ENCODE measurements around the gene TRIM5. TPM values are rescaled to one million over a fixed set of nuclear protein-coding genes. Genes with fewer than 3 reads are reported as not detected.

Gene TRIM5
- total and polyA plus RNA-seq, 10 of the 15 experiments (the other 5 are each of a cell fraction or from before 2014, with no cell fraction given) = 20.0 to 59.7 (median 31.8) TPM

DNA sequence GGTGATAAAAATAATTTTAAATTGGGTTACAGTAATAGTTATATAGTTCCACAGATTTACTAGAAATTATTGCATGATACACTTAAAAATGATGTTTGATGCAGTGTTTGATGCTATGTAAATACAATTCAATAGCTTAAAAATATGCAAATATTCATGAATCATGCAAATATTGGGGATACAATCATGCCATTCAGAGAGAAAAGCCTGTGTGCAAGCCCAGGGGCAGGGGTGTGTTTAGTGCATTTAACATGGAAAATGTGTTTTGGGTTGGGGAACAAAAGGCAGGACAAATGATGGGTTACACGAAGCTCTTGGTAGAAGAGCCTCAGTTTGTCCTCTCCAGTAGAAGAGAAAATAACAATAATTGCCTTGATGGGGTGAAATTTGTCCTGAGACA, 10.7 kb upstream of the TRIM5 start:
- WGBS (ENCODE audit: insufficient coverage, insufficient replicate concordance, low lambda C conversion rate, missing lambda C conversion rate) = 100% methylated on average over 1 of the region's 1 CpG
- POLR2A ChIA-PET = interaction anchor here (0.9 to 1.8 kb wide), 2 partner anchors 11 to 71 kb away, joined by 5 to 6 read pairs; partner anchors contain the start of genes TRIM34 and TRIM5
- in situ Hi-C loops (cut with MboI) = loop anchor here (25.0 kb wide), 2 partner anchors 1817 to 1833 kb away; partner anchors contain the start of genes PPFIBP2 and STIM1
- Histone ChIP-seq H3K4me3 (no peak overlapping the region), H3K79me2 (ENCODE audit: control insufficient read depth, insufficient read depth, low read length) (peaks cover 75% of the 10 kb centered on the region), H4K20me1 (ENCODE audit: control insufficient read depth, insufficient read depth) (peaks cover 5% of the 10 kb centered on the region; the same call in 1 of the 2 replicates), H2AFZ (ENCODE audit: control insufficient read depth, low read depth, low read length) (no peak overlapping the region), H3K4me2 (ENCODE audit: control insufficient read depth, insufficient read depth) (no peak overlapping the region), H3K4me1 (ENCODE audit: control insufficient read depth, insufficient read depth, low read length) (no peaks in the 10 kb centered on the region; the same call in 1 of the 2 replicates), H3K27ac (ENCODE audit: control insufficient read depth, insufficient read depth) (no peak overlapping the region), H3K9ac (ENCODE audit: control insufficient read depth, insufficient read depth, low read length) (no peak overlapping the region), H3K36me3 (ENCODE audit: control insufficient read depth in 2 of 2, insufficient read depth in 2 of 2, low read length in 1 of 2) (peaks cover 6 to 39% of the 10 kb centered on the region in 2 experiments), H3K9me3 (replicated peaks; ENCODE audit: control insufficient read depth, insufficient read depth, low read length) (no peaks in the 10 kb centered on the region; the same call in 2 of the 3 replicates), H3K27me3 (replicated peaks in 1 of 2; ENCODE audit: control insufficient read depth in 2 of 2, insufficient read depth in 2 of 2, low read length in 1 of 2) (no peaks in the 10 kb centered on the region)
- BruUV-seq (replicated peaks) = no TSS peak
- RAD21 ChIA-PET (ENCODE audit: unreplicated experiment) = interaction anchor here (2.8 kb wide), 1 partner anchor 10 kb away, joined by 10 read pairs; the partner anchor contains the start of gene TRIM5
- intact Hi-C loops (cut with micrococcal nuclease; ENCODE audit: unreplicated experiment) = loop anchor here (10.0 kb wide), 1 partner anchor 1049 kb away; no protein-coding TSS in a partner anchor
- SMC1A ChIA-PET (ENCODE audit: uncharacterized antibody, unreplicated experiment) = no interaction called here
- DNase-seq (ENCODE audit: low read depth, low spot score) = no peak
- no peak for ATAC-seq
- CTCF ChIA-PET = interaction anchor here (1.0 to 1.1 kb wide), 2 partner anchors 11 to 16 kb away, joined by 5 to 6 read pairs; partner anchors contain the start of gene TRIM5
- TF ChIP-seq POLR2AphosphoS5 (IDR thresholded peaks at IDR 0.05; ENCODE audit: low read length) (peak; percentile 8; the same call in 1 of the 2 replicates), ZZZ3 (IDR thresholded peaks at IDR 0.05; ENCODE audit: control insufficient read depth, insufficient read length, low read depth) (no peak)
- no peak for FAIRE-seq

DNA sequence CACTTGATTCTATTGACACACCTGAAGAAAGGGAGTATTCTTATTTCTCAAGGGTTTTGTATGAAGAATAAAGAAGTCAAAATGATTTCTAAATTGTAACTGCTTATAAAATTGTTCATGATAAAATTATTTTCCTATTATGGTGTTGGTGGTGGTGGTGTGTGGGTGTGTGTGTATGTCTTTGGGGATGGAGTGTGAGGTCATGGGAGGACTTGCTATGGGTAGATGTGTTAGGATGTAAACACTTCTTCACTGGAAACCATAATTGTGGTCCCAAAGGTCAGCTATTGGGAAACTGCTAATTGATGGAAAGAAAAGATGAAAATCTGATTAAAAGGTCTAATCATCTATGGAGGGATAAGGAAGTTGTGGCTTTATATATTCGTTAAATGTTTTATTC, 9.8 kb upstream of the TRIM5 start:
- H3K36me3 ChIP-seq (ENCODE audit: control insufficient read depth in 2 of 2, insufficient read depth in 2 of 2, low read length in 1 of 2) = peaks cover 6 to 32% of the 10 kb centered on the region in 2 experiments
- intact Hi-C loops (cut with micrococcal nuclease; ENCODE audit: unreplicated experiment) (loop anchor here (10.0 kb wide), 1 partner anchor 1050 kb away; no protein-coding TSS in a partner anchor), in situ Hi-C loops (cut with MboI) (loop anchor here (25.0 kb wide), 2 partner anchors 1818 to 1832 kb away; partner anchors contain the start of genes PPFIBP2 and STIM1)
- WGBS (ENCODE audit: insufficient coverage, insufficient replicate concordance, low lambda C conversion rate, missing lambda C conversion rate) = 92% methylated on average over 1 of the region's 1 CpG
- H4K20me1 ChIP-seq (ENCODE audit: control insufficient read depth, insufficient read depth) = peaks cover 5% of the 10 kb centered on the region; the same call in 1 of the 2 replicates
- peak overlapping the region; percentile 72; the same call in 1 of the 2 replicates for H3K4me2 ChIP-seq (ENCODE audit: control insufficient read depth, insufficient read depth)
- FAIRE-seq = no peak
- H3K9ac ChIP-seq (ENCODE audit: control insufficient read depth, insufficient read depth, low read length) = no peak overlapping the region
- no peak for ATAC-seq
- peak overlapping the region; percentile 28 for H3K4me3 ChIP-seq
- H3K27ac ChIP-seq (ENCODE audit: control insufficient read depth, insufficient read depth) = no peak overlapping the region
- ChIA-PET POLR2A (interaction anchor here (0.9 to 1.8 kb wide), 2 partner anchors 10 to 70 kb away, joined by 5 to 6 read pairs; partner anchors contain the start of genes TRIM34 and TRIM5), CTCF (interaction anchor here (1.0 to 2.2 kb wide), 2 partner anchors 10 kb away, joined by 6 to 8 read pairs; partner anchors contain the start of gene TRIM5), RAD21 (ENCODE audit: unreplicated experiment) (interaction anchor here (0.7 to 2.8 kb wide), 3 partner anchors 9 to 115 kb away, joined by 3 to 10 read pairs (median 3); partner anchors contain the start of gene TRIM5), SMC1A (ENCODE audit: uncharacterized antibody, unreplicated experiment) (interaction anchor here (0.6 to 0.8 kb wide), 4 partner anchors 9 to 181 kb away, joined by 3 to 4 read pairs (median 3); no protein-coding TSS in a partner anchor)
- no peak for DNase-seq (ENCODE audit: low read depth, low spot score)
- H2AFZ ChIP-seq (ENCODE audit: control insufficient read depth, low read depth, low read length) = no peak overlapping the region
- H3K9me3 ChIP-seq (replicated peaks; ENCODE audit: control insufficient read depth, insufficient read depth, low read length) = no peaks in the 10 kb centered on the region; the same call in 2 of the 3 replicates
- no peaks in the 10 kb centered on the region for H3K27me3 ChIP-seq (replicated peaks in 1 of 2; ENCODE audit: control insufficient read depth in 2 of 2, insufficient read depth in 2 of 2, low read length in 1 of 2)
- BruUV-seq (replicated peaks) = no TSS peak
- H3K4me1 ChIP-seq (ENCODE audit: control insufficient read depth, insufficient read depth, low read length) = no peaks in the 10 kb centered on the region; the same call in 1 of the 2 replicates
- peaks cover 79% of the 10 kb centered on the region for H3K79me2 ChIP-seq (ENCODE audit: control insufficient read depth, insufficient read depth, low read length)
- TF ChIP-seq CHD2 (IDR thresholded peaks at IDR 0.05; ENCODE audit: borderline replicate concordance, low read depth, low read length) (no peak), CHD1 (IDR thresholded peaks at IDR 0.05; ENCODE audit: low read depth, low read length) (no peak), CEBPB (IDR thresholded peaks at IDR 0.05; ENCODE audit: borderline replicate concordance in 1 of 2, low read depth in 2 of 2, low read length in 2 of 2) (no peak), ZNF217 (IDR thresholded peaks at IDR 0.05) (no peak), CBX3 (IDR thresholded peaks at IDR 0.05; ENCODE audit: borderline replicate concordance, low read depth) (no peak), NR2C1 (IDR thresholded peaks at IDR 0.05) (no peak), STAT1 (conservative IDR thresholded peaks at IDR 0.05) (no peak), YBX1 (IDR thresholded peaks at IDR 0.05) (no peak), DPF2 (IDR thresholded peaks at IDR 0.05) (no peak), PAX8 (IDR thresholded peaks at IDR 0.05) (no peak)
- TF ChIP-seq, protein P1, sequence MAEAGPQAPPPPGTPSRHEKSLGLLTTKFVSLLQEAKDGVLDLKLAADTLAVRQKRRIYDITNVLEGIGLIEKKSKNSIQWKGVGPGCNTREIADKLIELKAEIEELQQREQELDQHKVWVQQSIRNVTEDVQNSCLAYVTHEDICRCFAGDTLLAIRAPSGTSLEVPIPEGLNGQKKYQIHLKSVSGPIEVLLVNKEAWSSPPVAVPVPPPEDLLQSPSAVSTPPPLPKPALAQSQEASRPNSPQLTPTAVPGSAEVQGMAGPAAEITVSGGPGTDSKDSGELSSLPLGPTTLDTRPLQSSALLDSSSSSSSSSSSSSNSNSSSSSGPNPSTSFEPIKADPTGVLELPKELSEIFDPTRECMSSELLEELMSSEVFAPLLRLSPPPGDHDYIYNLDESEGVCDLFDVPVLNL (IDR thresholded peaks at IDR 0.05; ENCODE audit: low read depth, low read length) = no peak
- TF ChIP-seq, protein P2, sequence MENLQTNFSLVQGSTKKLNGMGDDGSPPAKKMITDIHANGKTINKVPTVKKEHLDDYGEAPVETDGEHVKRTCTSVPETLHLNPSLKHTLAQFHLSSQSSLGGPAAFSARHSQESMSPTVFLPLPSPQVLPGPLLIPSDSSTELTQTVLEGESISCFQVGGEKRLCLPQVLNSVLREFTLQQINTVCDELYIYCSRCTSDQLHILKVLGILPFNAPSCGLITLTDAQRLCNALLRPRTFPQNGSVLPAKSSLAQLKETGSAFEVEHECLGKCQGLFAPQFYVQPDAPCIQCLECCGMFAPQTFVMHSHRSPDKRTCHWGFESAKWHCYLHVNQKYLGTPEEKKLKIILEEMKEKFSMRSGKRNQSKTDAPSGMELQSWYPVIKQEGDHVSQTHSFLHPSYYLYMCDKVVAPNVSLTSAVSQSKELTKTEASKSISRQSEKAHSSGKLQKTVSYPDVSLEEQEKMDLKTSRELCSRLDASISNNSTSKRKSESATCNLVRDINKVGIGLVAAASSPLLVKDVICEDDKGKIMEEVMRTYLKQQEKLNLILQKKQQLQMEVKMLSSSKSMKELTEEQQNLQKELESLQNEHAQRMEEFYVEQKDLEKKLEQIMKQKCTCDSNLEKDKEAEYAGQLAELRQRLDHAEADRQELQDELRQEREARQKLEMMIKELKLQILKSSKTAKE (IDR thresholded peaks at IDR 0.05; ENCODE audit: low read depth, poor library complexity, severe bottlenecking) = no peak
